HG02759 (cell line): ENCODE results near the gene LAYN.

ENCODE experiments used
- ATAC-seq: cut with Tn5 transposase; IDR thresholded peaks from one replicate; pipeline ENCODE4 v1.9.1; 2021; ENCODE audit warnings: mild to moderate bottlenecking, moderate library complexity; ENCODE audit not compliant: unreplicated experiment

LAYN gene

GRCh38 chr11:111561306-111561705 lies 20.8 kb downstream of the LAYN start:
- no peak for ATAC-seq

- ATAC-seq: no peak
Observed at GRCh38 chr11:111561791-111562325, 21.3 kb downstream of the LAYN start.

GRCh38 chr11:111562692-111563389 lies 22.3 kb downstream of the LAYN start:
- ATAC-seq: no peak

GRCh38 chr11:111565114-111565720 lies 24.7 kb downstream of the LAYN start:
- ATAC-seq: no peak

- ATAC-seq: no peak
Observed at GRCh38 chr11:111566324-111566723, 25.8 kb downstream of the LAYN start.

GRCh38 chr11:111569476-111569875 lies 29.0 kb downstream of the LAYN start:
- ATAC-seq: no peak

GRCh38 chr11:111570796-111571195 lies 30.3 kb downstream of the LAYN start:
- ATAC-seq: no peak

- no peak for ATAC-seq
Observed at GRCh38 chr11:111571829-111572501, 31.4 kb downstream of the LAYN start.

- ATAC-seq: no peak
Observed at GRCh38 chr11:111572581-111572980, 32.1 kb downstream of the LAYN start.

- no peak for ATAC-seq
Observed at GRCh38 chr11:111573821-111574249, 33.3 kb downstream of the LAYN start.

- no peak for ATAC-seq
Observed at GRCh38 chr11:111574373-111575225, 34.1 kb downstream of the LAYN start.

GRCh38 chr11:111575740-111576139 lies 35.2 kb downstream of the LAYN start:
- no peak for ATAC-seq

- no peak for ATAC-seq
Observed at GRCh38 chr11:111577821-111578220, 37.3 kb downstream of the LAYN start.

GRCh38 chr11:111581341-111581740 lies 40.8 kb downstream of the LAYN start:
- ATAC-seq: no peak

- no peak for ATAC-seq
Observed at GRCh38 chr11:111582163-111582562, 41.6 kb downstream of the LAYN start.

- ATAC-seq: no peak
Observed at GRCh38 chr11:111582881-111583280, 42.4 kb downstream of the LAYN start.

GRCh38 chr11:111585371-111585770 lies 44.9 kb downstream of the LAYN start:
- ATAC-seq: no peak

GRCh38 chr11:111586388-111586831 lies 45.9 kb downstream of the LAYN start:
- no peak for ATAC-seq

- no peak for ATAC-seq
Observed at GRCh38 chr11:111589114-111589513, 48.6 kb downstream of the LAYN start.

- no peak for ATAC-seq
Observed at GRCh38 chr11:111589886-111590499, 49.5 kb downstream of the LAYN start.
